HepG2 (cell line): ENCODE data around the gene ARVCF. TPM values are rescaled to one million over a fixed set of nuclear protein-coding genes. Genes with fewer than 3 reads are reported as not detected.

Source experiments
- ATRX ChIP-seq: sonication (generic); formaldehyde crosslinking; IDR thresholded peaks from 2 replicates; pipeline ENCODE4 v1.4.0; 2020; ENCODE audit warnings: missing genetic modification reagents, borderline replicate concordance
- CEBPB ChIP-seq: IDR thresholded peaks from 2 replicates; pipeline ENCODE4 v1.6.1; 2011; ENCODE audit warnings: low read depth, low read length, improper control_type of control experiment, borderline replicate concordance
- EEA1 ChIP-seq: sonication (generic); formaldehyde crosslinking; IDR thresholded peaks from 2 replicates; pipeline ENCODE4 v1.5.1; 2020; ENCODE audit warnings: mild to moderate bottlenecking, missing genetic modification reagents, borderline replicate concordance
- FOSL1 ChIP-seq: sonication (generic); formaldehyde crosslinking; IDR thresholded peaks from 2 replicates; pipeline ENCODE4 v1.9.0; 2021; ENCODE audit warnings: missing genetic modification reagents, borderline replicate concordance
- KDM2A ChIP-seq: sonication (generic); formaldehyde crosslinking; IDR thresholded peaks from 2 replicates; pipeline ENCODE4 v1.4.0; 2020; ENCODE audit warnings: low read depth, missing genetic modification reagents, borderline replicate concordance
- MED13 ChIP-seq: sonication (generic); formaldehyde crosslinking; IDR thresholded peaks from 2 replicates; pipeline ENCODE4 v1.5.0; 2020; ENCODE audit warnings: missing genetic modification reagents
- MIER3 ChIP-seq: IDR thresholded peaks from 2 replicates; pipeline ENCODE4 v1.6.1; 2016; ENCODE audit warnings: missing compliant biosample characterization, borderline replicate concordance
- NFKBIZ ChIP-seq: IDR thresholded peaks from 2 replicates; pipeline ENCODE4 v1.6.1; 2018; ENCODE audit warnings: missing genetic modification reagents, missing compliant biosample characterization
- PHF21A ChIP-seq: sonication (generic); formaldehyde crosslinking; IDR thresholded peaks from 2 replicates; pipeline ENCODE4 v1.5.0; 2020; ENCODE audit warnings: mild to moderate bottlenecking, missing genetic modification reagents
- RXRB ChIP-seq: IDR thresholded peaks from 2 replicates; pipeline ENCODE4 v1.6.1; 2016; ENCODE audit warnings: borderline replicate concordance, missing genetic modification reagents, missing compliant biosample characterization
- SALL2 ChIP-seq: sonication (generic); formaldehyde crosslinking; IDR thresholded peaks from 2 replicates; pipeline ENCODE4 v1.8.1; 2023; ENCODE audit warnings: mild to moderate bottlenecking, missing genetic modification reagents, inconsistent platforms
- SP5 ChIP-seq: IDR thresholded peaks from 2 replicates; pipeline ENCODE4 v1.6.1; 2016; ENCODE audit warnings: low read depth, borderline replicate concordance
- TBX2 ChIP-seq: sonication (generic); formaldehyde crosslinking; IDR thresholded peaks from 2 replicates; pipeline ENCODE4 v1.5.0; 2020; ENCODE audit warnings: missing genetic modification reagents, mild to moderate bottlenecking, borderline replicate concordance
- TGIF2 ChIP-seq: IDR thresholded peaks from 2 replicates; pipeline ENCODE4 v1.6.1; 2016; ENCODE audit warnings: control low read depth, missing compliant biosample characterization
- ZC3H13 ChIP-seq: sonication (generic); formaldehyde crosslinking; IDR thresholded peaks from 2 replicates; pipeline ENCODE4 v1.8.1; 2023; ENCODE audit warnings: mild to moderate bottlenecking, missing genetic modification reagents, moderate library complexity
- ZFP36 ChIP-seq: fragments of 150-350 bp; IDR thresholded peaks from 2 replicates; pipeline ENCODE4 v1.6.1; 2018; ENCODE audit warnings: borderline replicate concordance, low read length, low read depth; ENCODE audit not compliant: partially characterized antibody
- ZMYM3 ChIP-seq: sonication (generic); formaldehyde crosslinking; IDR thresholded peaks from 2 replicates; pipeline ENCODE4 v1.5.1; 2020; ENCODE audit warnings: mild to moderate bottlenecking, missing genetic modification reagents
- ZNF230 ChIP-seq: sonication (generic); formaldehyde crosslinking; IDR thresholded peaks from 2 replicates; pipeline ENCODE4 v1.4.0; 2020; ENCODE audit warnings: mild to moderate bottlenecking, missing genetic modification reagents
- ZNF468 ChIP-seq: sonication (generic); formaldehyde crosslinking; IDR thresholded peaks from 2 replicates; pipeline ENCODE4 v1.8.0; 2022; ENCODE audit warnings: mild to moderate bottlenecking, moderate library complexity, missing genetic modification reagents
- ZNF547 ChIP-seq: sonication (generic); formaldehyde crosslinking; IDR thresholded peaks from 2 replicates; pipeline ENCODE4 v1.5.1; 2020; ENCODE audit warnings: mild to moderate bottlenecking, missing genetic modification reagents
- ZNF549 ChIP-seq: sonication (generic); formaldehyde crosslinking; IDR thresholded peaks from 2 replicates; pipeline ENCODE4 v1.5.0; 2020; ENCODE audit warnings: missing genetic modification reagents
- ZNF619 ChIP-seq: sonication (generic); formaldehyde crosslinking; IDR thresholded peaks from 2 replicates; pipeline ENCODE4 v1.4.0; 2020; ENCODE audit warnings: mild to moderate bottlenecking, missing genetic modification reagents
- ZNF720 ChIP-seq: sonication (generic); formaldehyde crosslinking; IDR thresholded peaks from 2 replicates; pipeline ENCODE4 v1.4.0; 2020; ENCODE audit warnings: missing genetic modification reagents
- ZNF879 ChIP-seq: sonication (generic); formaldehyde crosslinking; IDR thresholded peaks from 2 replicates; pipeline ENCODE4 v1.8.1; 2023; ENCODE audit warnings: missing genetic modification reagents
- polyA plus RNA-seq, 8 experiments: library from polyadenylated mRNA; depleted of rRNA in 3 of 8; stranded (reverse) in 7 of 8; unstranded in 1 of 8; fragments of >200 nt; fragmentation: Illumina TruSeq in 4 of 8; extraction: Trizol in 4 of 8; gene quantifications; 2 replicates each; pipeline versions ENCODE4 v1.2.1 to v1.2.3, GENCODE V29; 2011 to 2016; ENCODE audit warnings: low read depth in 4 of 8, missing spikeins in 1 of 8, mixed read lengths in 1 of 8; ENCODE audit not compliant: insufficient read depth in 1 of 8
- total RNA-seq, 5 experiments: library from RNA; depleted of rRNA; stranded (reverse); fragments of >200 nt; fragmentation: Illumina TruSeq; extraction: Trizol; gene quantifications; 2 replicates each; pipeline ENCODE4 v1.2.3, GENCODE V29; 2016; ENCODE audit warnings: low read depth in 1 of 5
- TF ChIP-seq, protein P1 (sequence below): sonication (generic); formaldehyde crosslinking; IDR thresholded peaks from 2 replicates; pipeline ENCODE4 v1.4.0; 2020; ENCODE audit warnings: missing genetic modification reagents, borderline replicate concordance
- TF ChIP-seq, protein P2 (sequence below), 2 experiments: sonication (generic) in 1 of 2; formaldehyde crosslinking in 1 of 2; IDR thresholded peaks; 2 replicates each; pipeline versions ENCODE4 v1.5.1 to v1.6.1; 2011 to 2020; ENCODE audit warnings: borderline replicate concordance in 1 of 2, low read depth in 1 of 2, low read length in 1 of 2, mild to moderate bottlenecking in 1 of 2, missing genetic modification reagents in 1 of 2, moderate library complexity in 1 of 2

Gene ARVCF
- total and polyA plus RNA-seq, 2 of the 13 experiments (the other 11 are each of a cell fraction or from before 2014, with no cell fraction given) = 16.4 to 17.7 TPM

DNA sequence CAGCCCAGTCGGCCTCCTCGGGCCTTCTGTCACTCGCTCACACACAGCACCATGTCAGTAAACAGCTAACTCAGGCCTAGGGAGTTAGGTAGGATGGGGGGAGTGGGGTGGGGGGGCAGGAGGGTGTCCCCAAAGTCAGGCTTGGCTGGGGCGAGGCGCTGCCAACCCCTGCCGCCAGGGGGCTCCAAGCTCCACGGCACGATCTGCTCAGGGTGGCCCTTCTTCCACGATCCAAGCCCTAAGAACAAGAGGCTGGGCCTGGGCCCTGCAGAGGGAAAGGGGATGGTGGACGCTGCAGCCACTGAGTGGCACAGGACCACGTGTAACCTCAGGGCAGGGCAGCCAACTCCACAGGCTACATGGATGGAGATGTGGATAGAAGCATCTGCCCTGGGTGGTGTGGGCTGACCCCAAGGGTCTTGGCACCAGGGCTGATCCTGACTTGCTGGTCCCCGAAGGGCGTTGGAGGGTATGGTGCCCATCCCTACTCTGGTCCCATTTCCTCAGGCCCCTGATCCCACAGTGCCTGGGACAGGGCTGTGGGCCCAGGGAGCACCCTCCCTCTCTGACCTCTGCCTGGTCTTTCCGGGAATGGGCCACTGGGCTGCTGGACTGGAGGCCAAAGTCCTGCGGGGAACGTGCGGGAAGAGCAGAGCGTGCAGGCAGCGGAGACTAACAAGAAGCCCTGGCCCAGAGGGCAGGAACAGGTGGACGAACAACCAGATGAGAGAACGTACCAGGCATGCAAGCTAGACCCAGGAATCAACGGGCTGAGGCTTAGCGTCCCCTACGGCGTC, 45.9 kb downstream of the ARVCF start (continued):
- TF ChIP-seq, protein P1, sequence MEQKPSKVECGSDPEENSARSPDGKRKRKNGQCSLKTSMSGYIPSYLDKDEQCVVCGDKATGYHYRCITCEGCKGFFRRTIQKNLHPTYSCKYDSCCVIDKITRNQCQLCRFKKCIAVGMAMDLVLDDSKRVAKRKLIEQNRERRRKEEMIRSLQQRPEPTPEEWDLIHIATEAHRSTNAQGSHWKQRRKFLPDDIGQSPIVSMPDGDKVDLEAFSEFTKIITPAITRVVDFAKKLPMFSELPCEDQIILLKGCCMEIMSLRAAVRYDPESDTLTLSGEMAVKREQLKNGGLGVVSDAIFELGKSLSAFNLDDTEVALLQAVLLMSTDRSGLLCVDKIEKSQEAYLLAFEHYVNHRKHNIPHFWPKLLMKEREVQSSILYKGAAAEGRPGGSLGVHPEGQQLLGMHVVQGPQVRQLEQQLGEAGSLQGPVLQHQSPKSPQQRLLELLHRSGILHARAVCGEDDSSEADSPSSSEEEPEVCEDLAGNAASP (CRISPR knock-in tag) = peak; percentile 60; the same call in 1 of the 2 replicates
- TF ChIP-seq FOSL1 (no peak), ZNF468 (CRISPR knock-in tag) (no peak), ZNF619 (peak; percentile 83), MIER3 (peak; percentile 77; the same call in 1 of the 2 replicates), PHF21A (CRISPR knock-in tag) (peak; percentile 97), SP5 (CRISPR knock-in tag) (peak; percentile 58), MED13 (CRISPR knock-in tag) (no peak), EEA1 (CRISPR knock-in tag) (no peak), KDM2A (peak; percentile 73), ATRX (CRISPR knock-in tag) (no peak), ZC3H13 (CRISPR knock-in tag) (peak; percentile 81; the same call in 1 of the 2 replicates), ZMYM3 (CRISPR knock-in tag) (peak; percentile 81), TBX2 (peak; percentile 67; the same call in 1 of the 2 replicates), CEBPB (no peak), ZNF230 (CRISPR knock-in tag) (0 out of 2 replicates have a peak, but pooled peaks have one; percentile 40), SALL2 (CRISPR knock-in tag) (no peak), ZFP36 (no peak), NFKBIZ (CRISPR knock-in tag) (peak; percentile 87), ZNF879 (CRISPR knock-in tag) (0 out of 2 replicates have a peak, but pooled peaks have one; percentile 34), ZNF547 (CRISPR knock-in tag) (no peak), ZNF720 (CRISPR knock-in tag) (no peak; the same call in 1 of the 2 replicates), TGIF2 (CRISPR knock-in tag) (no peak), ZNF549 (CRISPR knock-in tag) (no peak), RXRB (CRISPR knock-in tag) (peak; percentile 88)
- TF ChIP-seq, protein P2, sequence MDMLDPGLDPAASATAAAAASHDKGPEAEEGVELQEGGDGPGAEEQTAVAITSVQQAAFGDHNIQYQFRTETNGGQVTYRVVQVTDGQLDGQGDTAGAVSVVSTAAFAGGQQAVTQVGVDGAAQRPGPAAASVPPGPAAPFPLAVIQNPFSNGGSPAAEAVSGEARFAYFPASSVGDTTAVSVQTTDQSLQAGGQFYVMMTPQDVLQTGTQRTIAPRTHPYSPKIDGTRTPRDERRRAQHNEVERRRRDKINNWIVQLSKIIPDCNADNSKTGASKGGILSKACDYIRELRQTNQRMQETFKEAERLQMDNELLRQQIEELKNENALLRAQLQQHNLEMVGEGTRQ (IDR thresholded peaks at IDR 0.05; ENCODE audit: low read depth, low read length) = no peak
- TF ChIP-seq, protein P2 (CRISPR knock-in tag; IDR thresholded peaks at IDR 0.05; ENCODE audit: borderline replicate concordance) = no peak; the same call in 1 of the 2 replicates
